ENCODE data around the gene SMIM41.

Gene SMIM41

GRCh38 chr12:52122540-52122871 is 43.0 kb downstream of the SMIM41 start:
- no peak for DNase-seq (ENCODE audit: low spot score)

GRCh38 chr12:52122904-52123303 is 43.4 kb downstream of the SMIM41 start:
- no peak for DNase-seq (ENCODE audit: low spot score)

GRCh38 chr12:52123487-52124186 is 44.1 kb downstream of the SMIM41 start:
- no peak for DNase-seq (ENCODE audit: low spot score)

GRCh38 chr12:52125476-52125900 is 46.0 kb downstream of the SMIM41 start:
- DNase-seq (ENCODE audit: low spot score) = no peak

- DNase-seq (ENCODE audit: low spot score) = no peak
These were observed 46.6 kb downstream of the SMIM41 start for GRCh38 chr12:52126050-52126604.

GRCh38 chr12:52126605-52127578 is 47.4 kb downstream of the SMIM41 start:
- DNase-seq (ENCODE audit: low spot score) = no peak

GRCh38 chr12:52127683-52128450 is 48.4 kb downstream of the SMIM41 start:
- DNase-seq (ENCODE audit: low spot score) = no peak

GRCh38 chr12:52130711-52131110 is 51.2 kb downstream of the SMIM41 start:
- no peak for DNase-seq (ENCODE audit: low spot score)

GRCh38 chr12:52132754-52133161 is 53.3 kb downstream of the SMIM41 start:
- DNase-seq (ENCODE audit: low spot score) = no peak

GRCh38 chr12:52137746-52138145 is 58.2 kb downstream of the SMIM41 start:
- DNase-seq (ENCODE audit: low spot score) = no peak

- DNase-seq (ENCODE audit: low spot score) = no peak
These were observed 59.6 kb downstream of the SMIM41 start for GRCh38 chr12:52139147-52139546.

- no peak for DNase-seq (ENCODE audit: low spot score)
These were observed 60.1 kb downstream of the SMIM41 start for GRCh38 chr12:52139579-52140062.

- no peak for DNase-seq (ENCODE audit: low spot score)
These were observed 61.8 kb downstream of the SMIM41 start for GRCh38 chr12:52141306-52141705.

GRCh38 chr12:52141875-52142274 is 62.4 kb downstream of the SMIM41 start:
- no peak for DNase-seq (ENCODE audit: low spot score)

- no peak for DNase-seq (ENCODE audit: low spot score)
These were observed 62.9 kb downstream of the SMIM41 start for GRCh38 chr12:52142431-52142830.

GRCh38 chr12:52144512-52145227 is 65.2 kb downstream of the SMIM41 start:
- no peak for DNase-seq (ENCODE audit: low spot score)

- DNase-seq (ENCODE audit: low spot score) = no peak
These were observed 66.0 kb downstream of the SMIM41 start for GRCh38 chr12:52145228-52146088.

- DNase-seq (ENCODE audit: low spot score) = no peak
These were observed 66.8 kb downstream of the SMIM41 start for GRCh38 chr12:52146089-52146821.

GRCh38 chr12:52146822-52147366 is 67.4 kb downstream of the SMIM41 start:
- DNase-seq (ENCODE audit: low spot score) = no peak
